Smooth muscle cell (in vitro differentiated cells): Measurements from ENCODE around the gene TCF20. TPM values are rescaled to one million over a fixed set of nuclear protein-coding genes. Genes with fewer than 3 reads are reported as not detected.

Experiments
- DNase-seq: peaks from one replicate; lab custom pipeline; 2025; ENCODE audit not compliant: unreplicated experiment; lab: John Stamatoyannopoulos, UW
- H2AFZ ChIP-seq: fragments of 200-600 bp; sonication (generic); 2 replicates; pipeline ENCODE4 v1.6.0; 2016; ENCODE audit warnings: antibody characterized with exemption, low read depth, mild to moderate bottlenecking
- H3F3A ChIP-seq: fragments of 200-600 bp; sonication (generic); 2 replicates; pipeline ENCODE4 v1.6.0; 2017; ENCODE audit warnings: antibody characterized with exemption, low read depth
- H3K27ac ChIP-seq: fragments of 200-600 bp; sonication (generic); 2 replicates; pipeline ENCODE4 v1.5.1; 2016; ENCODE audit warnings: low read depth, mild to moderate bottlenecking
- H3K27me3 ChIP-seq: fragments of 200-600 bp; sonication (generic); 2 replicates; pipeline ENCODE4 v1.6.1; 2016; ENCODE audit warnings: low read depth, mild to moderate bottlenecking
- H3K36me3 ChIP-seq: fragments of 200-600 bp; sonication (generic); 2 replicates; pipeline ENCODE4 v1.5.1; 2016; ENCODE audit warnings: low read depth
- H3K4me1 ChIP-seq: fragments of 200-600 bp; sonication (generic); 2 replicates; pipeline ENCODE4 v1.5.1; 2016; ENCODE audit warnings: low read depth
- H3K4me2 ChIP-seq: fragments of 200-600 bp; sonication (generic); 2 replicates; pipeline ENCODE4 v1.6.0; 2016; ENCODE audit warnings: mild to moderate bottlenecking
- H3K4me3 ChIP-seq: fragments of 200-600 bp; sonication (generic); 2 replicates; pipeline ENCODE4 v1.5.1; 2016; ENCODE audit warnings: mild to moderate bottlenecking
- H3K79me2 ChIP-seq: fragments of 200-600 bp; sonication (generic); 2 replicates; pipeline ENCODE4 v1.6.0; 2016; ENCODE audit warnings: low read depth, mild to moderate bottlenecking
- H3K9ac ChIP-seq: fragments of 200-600 bp; sonication (generic); 2 replicates; pipeline ENCODE4 v1.6.0; 2016; ENCODE audit warnings: low read depth
- H3K9me3 ChIP-seq: fragments of 200-600 bp; sonication (generic); replicated peaks from 2 replicates; pipeline ENCODE4 v1.5.1; 2016; ENCODE audit warnings: low read depth
- H4K20me1 ChIP-seq: fragments of 200-600 bp; sonication (generic); 2 replicates; pipeline ENCODE4 v1.6.0; 2016; ENCODE audit warnings: low read depth
- WGBS: methylation state at CpG from one replicate; pipeline ENCODE4 v1.1.7; 2016; ENCODE audit warnings: low lambda C conversion rate; 5-methylcytosine and 5-hydroxymethylcytosine counted together
- polyA plus RNA-seq: library from polyadenylated mRNA; unstranded; fragments of >200 nt; fragmentation: Nextera tagmentation; extraction: Ambion mirVana; gene quantifications from 2 replicates; pipeline ENCODE4 v1.2.1, GENCODE V29; 2016
- total RNA-seq: library from RNA; depleted of rRNA; stranded (reverse); fragments of >200 nt; gene quantifications from 2 replicates; pipeline ENCODE4 v1.2.3, GENCODE V29; 2014
- TF ChIP-seq, protein P1 (sequence below): fragments of 200-600 bp; sonication (generic); IDR thresholded peaks from 2 replicates; pipeline ENCODE4 v1.5.1; 2017; ENCODE audit warnings: borderline replicate concordance, mild to moderate bottlenecking, antibody characterized with exemption; ENCODE audit not compliant: insufficient read depth, poor library complexity, severe bottlenecking

Gene TCF20
- total and polyA plus RNA-seq, 2 experiments from 2014 or later: 3.7 to 23.3 TPM

DNA sequence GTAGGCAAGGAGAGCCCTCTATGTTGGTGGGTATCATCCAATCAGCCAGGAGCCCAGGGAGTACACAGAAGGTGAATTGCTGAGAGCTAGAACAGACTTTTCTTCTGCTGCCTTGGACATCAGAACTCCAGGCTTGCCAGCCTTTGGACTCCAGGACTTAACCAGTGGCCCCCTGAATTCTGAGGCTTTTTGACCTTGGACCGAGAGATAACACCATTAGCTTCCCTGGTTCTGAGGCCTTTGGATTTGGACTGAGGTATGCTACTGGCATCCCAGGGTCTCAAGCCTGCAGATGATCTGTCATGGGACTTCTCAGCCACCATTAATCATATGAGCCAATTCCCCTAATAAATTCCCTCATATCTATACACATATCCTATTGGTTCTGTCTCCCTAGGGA is 21.5 kb downstream of the TCF20 start:
- H3K27me3 ChIP-seq: no peaks in the 10 kb centered on the region
- H4K20me1 ChIP-seq: peaks cover 100% of the 10 kb centered on the region
- H3K36me3 ChIP-seq: no peaks in the 10 kb centered on the region
- no peak overlapping the region for H3K4me2 ChIP-seq
- 53% methylated on average over 1 of the region's 1 CpG for WGBS
- no peak for DNase-seq
- H3K4me1 ChIP-seq: no peaks in the 10 kb centered on the region
- H3K9ac ChIP-seq: no peak overlapping the region
- H3K9me3 ChIP-seq: no peaks in the 10 kb centered on the region
- H3F3A ChIP-seq: no peaks in the 10 kb centered on the region
- no peak overlapping the region for H2AFZ ChIP-seq
- no peak overlapping the region for H3K27ac ChIP-seq
- no peak overlapping the region for H3K4me3 ChIP-seq
- TF ChIP-seq, protein P1, sequence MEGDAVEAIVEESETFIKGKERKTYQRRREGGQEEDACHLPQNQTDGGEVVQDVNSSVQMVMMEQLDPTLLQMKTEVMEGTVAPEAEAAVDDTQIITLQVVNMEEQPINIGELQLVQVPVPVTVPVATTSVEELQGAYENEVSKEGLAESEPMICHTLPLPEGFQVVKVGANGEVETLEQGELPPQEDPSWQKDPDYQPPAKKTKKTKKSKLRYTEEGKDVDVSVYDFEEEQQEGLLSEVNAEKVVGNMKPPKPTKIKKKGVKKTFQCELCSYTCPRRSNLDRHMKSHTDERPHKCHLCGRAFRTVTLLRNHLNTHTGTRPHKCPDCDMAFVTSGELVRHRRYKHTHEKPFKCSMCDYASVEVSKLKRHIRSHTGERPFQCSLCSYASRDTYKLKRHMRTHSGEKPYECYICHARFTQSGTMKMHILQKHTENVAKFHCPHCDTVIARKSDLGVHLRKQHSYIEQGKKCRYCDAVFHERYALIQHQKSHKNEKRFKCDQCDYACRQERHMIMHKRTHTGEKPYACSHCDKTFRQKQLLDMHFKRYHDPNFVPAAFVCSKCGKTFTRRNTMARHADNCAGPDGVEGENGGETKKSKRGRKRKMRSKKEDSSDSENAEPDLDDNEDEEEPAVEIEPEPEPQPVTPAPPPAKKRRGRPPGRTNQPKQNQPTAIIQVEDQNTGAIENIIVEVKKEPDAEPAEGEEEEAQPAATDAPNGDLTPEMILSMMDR: no peak
- peaks cover 66% of the 10 kb centered on the region for H3K79me2 ChIP-seq

DNA sequence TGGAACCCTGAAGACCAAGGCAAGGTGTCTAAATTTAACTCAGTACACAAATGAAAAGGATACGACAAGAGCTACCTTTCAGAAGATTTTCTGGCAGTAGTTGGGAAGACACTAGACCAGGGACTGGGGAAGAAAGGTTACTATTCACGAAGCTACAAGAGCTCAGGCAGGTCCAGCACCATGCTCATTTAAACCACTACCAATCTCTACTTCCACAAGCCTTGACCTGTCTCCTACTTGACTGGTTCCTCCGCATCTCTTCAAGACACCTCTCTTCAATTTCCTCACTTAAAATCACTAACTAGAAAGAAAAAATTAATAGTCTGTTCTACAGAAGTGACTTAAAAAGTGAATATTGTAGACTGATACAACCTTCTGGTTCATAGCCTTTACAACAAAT is 22.9 kb downstream of the TCF20 start:
- 90% methylated on average over 3 of the region's 3 CpGs for WGBS

DNA sequence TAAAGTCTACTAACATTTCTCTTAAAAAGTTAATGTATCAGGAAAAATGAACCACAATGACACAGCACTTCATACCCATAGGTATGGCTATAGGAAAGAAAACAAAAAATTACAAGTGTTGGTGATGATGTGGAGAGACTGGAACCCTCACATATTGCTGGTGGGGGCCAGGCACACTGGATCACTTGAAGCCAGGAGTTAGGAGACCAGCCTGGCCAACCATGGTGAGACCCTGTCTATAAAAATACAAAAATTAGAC is 26.7 kb downstream of the TCF20 start:
- Histone ChIP-seq H3K36me3 (no peaks in the 10 kb centered on the region), H3K9me3 (no peaks in the 10 kb centered on the region), H4K20me1 (peaks cover 100% of the 10 kb centered on the region), H3K4me2 (no peak overlapping the region), H3K9ac (no peak overlapping the region), H2AFZ (no peak overlapping the region), H3K79me2 (peaks cover 63% of the 10 kb centered on the region), H3K4me3 (no peak overlapping the region), H3K27ac (no peak overlapping the region), H3K27me3 (no peaks in the 10 kb centered on the region), H3F3A (no peaks in the 10 kb centered on the region), H3K4me1 (no peaks in the 10 kb centered on the region)
- no peak for DNase-seq
- TF ChIP-seq, protein P1: no peak

More for the DNA sequence above, 22.9 kb downstream of the TCF20 start:
- no peak overlapping the region for H2AFZ ChIP-seq
- no peak for DNase-seq
- no peak overlapping the region for H3K4me2 ChIP-seq
- H3K27ac ChIP-seq: no peak overlapping the region
- no peaks in the 10 kb centered on the region for H3F3A ChIP-seq
- TF ChIP-seq, protein P1: no peak
- no peaks in the 10 kb centered on the region for H3K36me3 ChIP-seq
- no peak overlapping the region for H3K9ac ChIP-seq
- no peak overlapping the region for H3K4me3 ChIP-seq
- no peaks in the 10 kb centered on the region for H3K4me1 ChIP-seq
- H3K27me3 ChIP-seq: no peaks in the 10 kb centered on the region
- peaks cover 55% of the 10 kb centered on the region for H3K79me2 ChIP-seq
- no peaks in the 10 kb centered on the region for H3K9me3 ChIP-seq
- H4K20me1 ChIP-seq: peaks cover 100% of the 10 kb centered on the region

DNA sequence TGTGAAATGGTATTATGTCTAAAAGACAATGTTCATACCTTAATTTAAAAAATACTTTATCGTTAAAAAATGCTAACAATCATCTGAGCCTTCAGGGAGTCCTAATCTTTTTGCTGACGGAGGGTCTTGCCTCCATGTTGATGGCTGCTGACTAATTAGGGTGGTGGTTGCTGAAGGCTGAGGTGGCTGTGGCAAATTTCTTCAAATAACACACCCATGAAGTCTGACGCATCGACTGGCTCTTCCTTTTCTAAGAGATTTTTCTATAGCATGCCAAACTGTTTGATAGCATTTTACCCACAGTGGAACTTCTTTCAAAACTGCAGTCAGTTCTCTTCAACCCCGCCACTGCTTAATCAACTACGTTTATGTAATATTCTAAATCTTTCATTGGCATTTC is 33.6 kb downstream of the TCF20 start:
- peaks cover 12% of the 10 kb centered on the region for H3F3A ChIP-seq
- no peaks in the 10 kb centered on the region for H3K27me3 ChIP-seq
- whole genome bisulfite sequencing: 94% methylated on average over 6 of the region's 6 CpGs
- H3K4me1 ChIP-seq: peaks cover 7% of the 10 kb centered on the region
- no peak overlapping the region for H3K27ac ChIP-seq
- no peak overlapping the region for H3K4me3 ChIP-seq
- peaks cover 79% of the 10 kb centered on the region for H3K79me2 ChIP-seq
- H4K20me1 ChIP-seq: peaks cover 100% of the 10 kb centered on the region
- no peak overlapping the region for H2AFZ ChIP-seq
- no peak overlapping the region for H3K9ac ChIP-seq
- H3K9me3 ChIP-seq: peaks cover 4% of the 10 kb centered on the region
- no peaks in the 10 kb centered on the region for H3K36me3 ChIP-seq
- H3K4me2 ChIP-seq: no peak overlapping the region
- no peak for DNase-seq
- TF ChIP-seq, protein P1: no peak
